Ovary (tissue), 3 donors: ENCODE measurements around the gene MBNL1.

ENCODE experiments used
- EP300 ChIP-seq: sonication (generic); formaldehyde crosslinking; IDR thresholded peaks from one replicate; pipeline ENCODE4 v1.6.1; 2017; ENCODE audit warnings: antibody characterized with exemption
- TF ChIP-seq, protein P1 (sequence below), 3 donors: fragments of 450-650 bp in 2 of 3; fragments of 200-600 bp in 1 of 3; IDR thresholded peaks; one replicate each; pipeline versions ENCODE4 v1.5.1 to v1.8.0; 2016 to 2022; ENCODE audit warnings: antibody characterized with exemption in 3 of 3, mild to moderate bottlenecking in 1 of 3
- donor health status: DM: no; HTN: no; CAD: no.

GRCh38 chr3:152359385-152360248 is 90.9 kb downstream of the MBNL1 start:
- TF ChIP-seq, protein P1, sequence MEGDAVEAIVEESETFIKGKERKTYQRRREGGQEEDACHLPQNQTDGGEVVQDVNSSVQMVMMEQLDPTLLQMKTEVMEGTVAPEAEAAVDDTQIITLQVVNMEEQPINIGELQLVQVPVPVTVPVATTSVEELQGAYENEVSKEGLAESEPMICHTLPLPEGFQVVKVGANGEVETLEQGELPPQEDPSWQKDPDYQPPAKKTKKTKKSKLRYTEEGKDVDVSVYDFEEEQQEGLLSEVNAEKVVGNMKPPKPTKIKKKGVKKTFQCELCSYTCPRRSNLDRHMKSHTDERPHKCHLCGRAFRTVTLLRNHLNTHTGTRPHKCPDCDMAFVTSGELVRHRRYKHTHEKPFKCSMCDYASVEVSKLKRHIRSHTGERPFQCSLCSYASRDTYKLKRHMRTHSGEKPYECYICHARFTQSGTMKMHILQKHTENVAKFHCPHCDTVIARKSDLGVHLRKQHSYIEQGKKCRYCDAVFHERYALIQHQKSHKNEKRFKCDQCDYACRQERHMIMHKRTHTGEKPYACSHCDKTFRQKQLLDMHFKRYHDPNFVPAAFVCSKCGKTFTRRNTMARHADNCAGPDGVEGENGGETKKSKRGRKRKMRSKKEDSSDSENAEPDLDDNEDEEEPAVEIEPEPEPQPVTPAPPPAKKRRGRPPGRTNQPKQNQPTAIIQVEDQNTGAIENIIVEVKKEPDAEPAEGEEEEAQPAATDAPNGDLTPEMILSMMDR (IDR thresholded peaks at IDR 0.05), result no peak
- TF ChIP-seq EP300, result no peak
